ENCODE measurements around the gene FAM163A.

Gene FAM163A

DNA sequence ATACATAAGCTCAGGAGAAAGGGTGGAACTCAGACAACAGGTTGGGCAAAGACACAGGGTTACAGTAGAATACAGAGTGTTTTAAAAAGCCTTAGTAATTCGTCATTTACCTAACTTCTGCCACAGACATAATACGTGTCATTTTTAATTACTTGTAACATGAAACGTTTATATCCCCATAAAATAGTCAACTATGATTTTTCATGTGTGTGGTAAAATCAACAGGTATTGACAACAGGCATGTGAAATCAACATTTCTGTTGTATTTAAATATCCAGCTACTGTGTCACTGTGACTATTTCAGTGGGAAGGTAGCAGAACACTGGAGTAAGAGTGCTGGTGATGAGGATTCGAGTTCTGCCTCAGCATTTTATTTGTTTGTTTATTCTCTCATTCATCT, 5.7 kb downstream of the FAM163A start:
- DNase-seq (ENCODE audit: low read depth in 1 of 2, low spot score in 1 of 2): no peak

DNA sequence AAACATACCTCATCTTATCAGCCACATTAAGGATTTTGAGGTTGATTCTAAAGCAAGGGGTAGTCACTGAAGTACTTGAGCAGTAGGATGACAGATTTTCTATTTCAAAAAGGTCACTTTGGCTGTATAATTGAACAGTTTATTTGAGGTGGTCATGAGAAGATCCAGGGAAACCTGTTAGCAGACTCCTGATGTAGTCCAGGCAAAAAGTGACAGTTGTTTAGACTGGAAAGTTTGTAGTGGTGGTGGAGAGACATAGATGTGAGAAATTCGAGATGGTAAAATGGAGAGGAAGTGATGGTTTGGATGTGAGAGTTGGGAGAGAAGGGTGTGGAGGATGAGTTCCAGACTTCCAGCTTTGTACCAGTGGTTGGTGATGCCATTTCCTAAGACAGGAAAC, 7.5 kb downstream of the FAM163A start:
- DNase-seq (ENCODE audit: low read depth in 1 of 2, low spot score in 1 of 2): no peak

DNA sequence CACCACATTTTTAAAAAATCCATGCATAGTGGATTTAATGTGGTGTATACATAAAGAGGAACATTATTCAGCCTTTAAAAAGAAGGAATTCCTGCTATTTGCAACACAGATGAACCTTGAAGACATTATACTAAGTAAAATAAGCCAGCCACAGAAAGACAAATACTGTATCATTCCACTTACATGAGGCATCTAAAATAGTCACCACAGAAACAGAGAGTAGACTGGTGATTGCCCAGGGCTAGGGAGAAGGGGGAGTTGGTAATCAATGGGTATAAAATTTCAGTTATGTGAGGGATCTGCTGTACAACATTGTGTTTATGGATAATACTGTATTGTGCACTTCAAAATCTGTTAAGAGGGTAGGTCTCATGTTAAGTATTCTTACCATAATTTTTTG, 10.0 kb downstream of the FAM163A start:
- DNase-seq (ENCODE audit: low read depth in 1 of 2, low spot score in 1 of 2): no peak

DNA sequence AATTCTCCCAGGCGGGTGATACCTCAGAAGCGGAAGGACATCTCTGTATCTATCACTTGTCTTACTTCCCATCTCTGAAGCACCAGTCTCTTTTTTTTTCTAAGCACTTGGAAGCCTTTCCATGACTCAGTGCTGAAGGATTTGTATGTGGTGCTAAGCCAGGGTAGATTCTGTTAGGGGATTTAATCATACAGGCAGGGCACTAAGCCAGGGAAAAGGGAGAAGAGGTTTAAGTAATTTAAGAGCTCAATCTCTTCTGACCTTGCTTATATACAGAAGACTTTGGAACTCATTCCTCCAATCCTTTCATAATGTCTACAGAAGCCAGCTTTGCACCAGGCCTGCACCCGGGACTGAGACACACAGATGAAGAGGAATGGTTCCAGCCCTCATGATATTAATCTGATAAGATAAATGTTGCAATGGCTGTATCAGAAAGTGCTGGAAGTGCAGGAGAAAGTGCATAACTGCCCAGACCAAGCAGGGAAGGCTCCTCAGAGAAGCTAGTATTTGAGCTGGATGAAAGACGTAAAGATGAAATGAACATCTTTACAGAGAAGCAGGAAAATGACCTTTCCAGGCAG, 11.0 kb downstream of the FAM163A start:
- no peak for DNase-seq (ENCODE audit: low read depth in 1 of 2, low spot score in 1 of 2)

DNA sequence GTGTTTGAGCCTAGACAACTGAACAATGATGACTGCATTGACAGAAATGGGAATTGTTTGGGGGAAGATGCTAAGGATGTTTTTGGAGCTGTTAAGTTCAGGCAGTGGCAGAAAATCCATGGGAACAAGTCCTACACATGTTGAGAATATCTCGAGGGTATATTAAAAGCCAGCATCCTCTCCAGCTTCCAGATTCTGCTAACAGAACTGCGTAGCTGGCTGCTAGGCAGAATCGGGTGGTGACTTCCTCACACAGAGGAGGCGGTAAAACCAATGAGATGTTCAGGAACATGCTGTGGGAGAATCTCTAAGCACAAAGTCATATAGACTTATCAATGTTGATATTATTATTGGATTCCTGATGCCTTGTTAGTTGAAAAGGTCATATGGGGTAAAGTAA, 14.8 kb downstream of the FAM163A start:
- DNase-seq (ENCODE audit: low read depth in 1 of 2, low spot score in 1 of 2): no peak

DNA sequence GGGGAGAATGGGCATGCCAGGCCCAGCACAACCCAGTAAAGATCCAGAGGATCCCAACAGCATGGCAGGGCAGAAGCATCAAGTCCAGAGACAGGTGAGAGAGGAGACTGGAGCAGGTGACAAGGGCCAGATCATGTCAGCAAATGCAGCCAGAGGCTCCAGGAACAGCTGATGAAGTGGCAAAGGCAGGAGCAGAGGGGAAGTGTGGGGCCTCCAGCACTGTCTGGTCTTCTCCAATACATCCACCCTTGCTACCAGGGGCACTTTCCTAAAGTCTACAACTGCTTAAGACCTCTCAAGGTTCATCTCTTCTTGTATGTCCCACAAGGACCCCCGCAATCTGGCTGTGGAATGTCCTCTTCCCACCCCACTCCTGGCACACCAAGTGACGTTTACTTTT, 17.4 kb downstream of the FAM163A start:
- no peak for DNase-seq (ENCODE audit: low read depth in 1 of 2, low spot score in 1 of 2)

DNA sequence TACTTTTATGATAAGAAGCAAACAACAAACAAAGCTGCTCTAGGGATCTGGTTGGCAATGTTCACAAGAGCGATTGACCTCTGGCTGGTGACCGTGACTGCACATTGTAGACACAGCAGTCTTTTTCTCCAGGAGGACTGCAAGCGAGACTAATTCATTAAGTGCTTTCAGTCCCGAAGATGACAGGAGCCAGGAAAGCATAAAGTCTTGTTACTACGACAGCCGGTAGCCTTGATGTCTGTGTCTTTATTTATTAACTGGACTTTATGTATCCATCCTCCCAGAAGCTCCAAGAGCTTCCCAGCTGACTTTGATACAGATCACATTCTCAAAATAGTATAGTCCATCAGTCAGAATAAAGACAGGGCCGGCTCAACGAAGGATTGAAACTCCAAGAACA, 18.2 kb downstream of the FAM163A start:
- DNase-seq (ENCODE audit: low read depth in 1 of 2, low spot score in 1 of 2): no peak

DNA sequence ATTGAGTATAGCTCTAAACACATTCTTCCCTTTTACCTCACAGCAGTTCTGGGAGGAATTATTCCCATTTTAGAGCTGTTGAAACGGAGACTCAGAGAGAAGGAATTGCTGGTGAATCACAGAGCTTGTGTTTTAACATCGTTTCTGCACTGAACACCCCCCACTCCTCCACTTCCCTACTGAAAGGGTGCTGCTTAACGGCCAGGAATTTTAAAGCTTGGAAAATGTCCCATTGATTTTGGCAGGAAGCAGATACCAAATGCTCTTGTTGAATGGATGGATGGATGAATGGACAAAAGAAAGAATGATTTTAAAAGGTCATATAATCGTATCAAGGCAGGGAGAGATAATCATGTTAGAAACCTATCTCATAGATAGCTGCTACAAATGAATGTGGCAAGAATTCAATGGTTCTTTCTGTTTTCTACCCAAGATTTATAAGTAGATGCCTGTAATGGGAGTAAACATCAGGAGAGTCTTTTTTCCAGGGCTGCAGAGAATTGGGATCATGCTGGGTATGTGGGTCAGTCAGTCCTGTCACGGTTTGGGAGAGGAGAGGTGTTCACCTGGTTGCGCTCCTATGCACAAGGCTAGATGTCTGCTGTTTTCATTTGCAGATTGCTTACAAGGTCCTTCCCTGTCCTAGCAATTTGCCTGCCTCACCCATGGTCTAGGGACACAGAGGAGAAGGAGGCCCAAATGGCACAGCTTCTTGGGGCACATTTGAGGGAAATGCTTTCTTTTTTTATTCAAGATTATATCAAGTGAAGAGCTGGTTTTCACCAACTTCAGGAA, 19.0 kb downstream of the FAM163A start:
- DNase-seq (ENCODE audit: low read depth in 1 of 2, low spot score in 1 of 2): no peak

DNA sequence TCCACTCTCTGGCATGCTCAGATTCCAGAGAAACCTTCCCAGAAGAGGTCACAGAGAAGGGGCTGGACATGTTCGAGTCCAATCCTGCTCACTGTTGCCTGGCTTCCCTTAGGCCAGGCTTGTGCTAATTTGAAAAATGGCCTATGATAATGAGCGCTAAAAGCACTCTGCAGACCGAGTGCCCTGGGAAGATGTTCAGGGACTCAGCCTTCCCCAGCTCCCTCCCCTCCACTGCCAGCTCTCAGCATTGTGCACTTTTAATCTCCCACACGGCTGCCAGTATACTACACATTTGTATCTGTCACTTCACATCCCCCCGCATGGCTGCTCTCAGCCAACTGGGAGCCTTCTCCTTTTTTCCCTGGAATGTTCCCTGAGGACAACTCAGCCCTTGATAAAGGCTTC, 24.1 kb downstream of the FAM163A start:
- no peak for DNase-seq (ENCODE audit: low read depth in 1 of 2, low spot score in 1 of 2)

DNA sequence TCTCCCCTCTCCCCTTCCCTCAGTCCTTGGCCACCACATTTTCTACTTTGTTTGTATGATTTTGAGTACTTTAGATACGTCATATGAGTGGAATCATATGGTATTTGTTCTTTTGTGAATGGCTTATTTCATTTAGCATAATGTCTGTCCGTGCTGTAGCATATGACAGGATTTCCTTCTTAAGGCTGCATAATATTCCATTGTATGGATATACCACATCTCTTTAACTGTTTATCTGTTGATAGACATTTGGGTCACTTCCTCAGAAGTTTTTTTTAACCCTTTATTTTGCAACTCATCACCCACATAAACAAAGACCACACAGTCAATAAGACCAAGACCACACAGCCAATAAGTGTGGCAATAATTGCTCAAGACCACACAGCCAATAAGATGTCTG, 24.9 kb downstream of the FAM163A start:
- no peak for DNase-seq (ENCODE audit: low read depth in 1 of 2, low spot score in 1 of 2)

DNA sequence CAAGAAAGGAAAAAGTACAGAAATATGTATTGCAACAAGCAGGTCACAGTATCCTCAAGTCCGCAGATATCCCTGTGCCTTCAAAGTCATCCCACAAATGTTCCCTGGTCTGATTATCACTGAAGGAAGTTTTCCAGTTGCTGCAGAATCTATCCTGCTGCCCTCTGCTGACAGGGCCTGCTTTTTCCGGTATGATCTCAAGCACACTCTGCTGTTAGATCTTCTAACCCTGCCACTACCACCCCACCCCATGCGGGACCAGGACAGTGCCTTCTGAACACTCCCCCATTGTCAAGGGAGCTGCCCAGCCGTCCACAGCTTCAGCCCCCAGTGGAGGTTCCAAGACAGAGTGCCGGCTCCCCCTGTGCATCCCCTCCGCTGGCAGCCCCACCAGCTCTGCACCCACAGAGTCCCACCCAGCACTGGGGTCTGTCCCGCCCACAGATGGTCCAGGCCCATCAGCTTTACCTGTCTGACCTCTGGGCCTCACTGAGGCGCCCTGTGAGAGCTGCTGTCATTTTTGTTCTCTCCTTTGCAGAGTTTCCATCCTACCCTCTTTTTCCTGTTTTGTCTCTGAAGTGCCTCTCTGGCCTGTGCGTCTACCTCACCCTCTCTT, 27.9 kb downstream of the FAM163A start:
- no peak for DNase-seq (ENCODE audit: low read depth in 1 of 2, low spot score in 1 of 2)

DNA sequence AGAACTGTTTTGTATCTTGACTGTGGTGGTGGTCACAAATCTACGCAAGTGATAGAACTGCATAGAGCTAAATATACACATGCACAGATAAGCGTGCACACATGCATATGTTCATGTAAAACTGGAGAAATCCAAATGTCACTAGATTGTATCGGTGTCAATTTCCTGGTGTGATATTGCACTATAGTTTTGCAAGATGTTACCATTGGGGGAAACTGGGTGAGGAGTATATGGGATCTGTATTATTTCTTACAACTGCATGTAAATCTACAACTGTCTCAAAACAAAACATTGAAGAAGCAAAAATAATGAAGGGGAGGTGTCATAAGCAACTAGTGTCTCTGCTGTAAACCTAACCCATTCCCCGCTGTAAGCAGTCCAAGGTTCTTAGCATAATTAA, 30.2 kb downstream of the FAM163A start:
- DNase-seq (ENCODE audit: low read depth in 1 of 2, low spot score in 1 of 2): no peak

DNA sequence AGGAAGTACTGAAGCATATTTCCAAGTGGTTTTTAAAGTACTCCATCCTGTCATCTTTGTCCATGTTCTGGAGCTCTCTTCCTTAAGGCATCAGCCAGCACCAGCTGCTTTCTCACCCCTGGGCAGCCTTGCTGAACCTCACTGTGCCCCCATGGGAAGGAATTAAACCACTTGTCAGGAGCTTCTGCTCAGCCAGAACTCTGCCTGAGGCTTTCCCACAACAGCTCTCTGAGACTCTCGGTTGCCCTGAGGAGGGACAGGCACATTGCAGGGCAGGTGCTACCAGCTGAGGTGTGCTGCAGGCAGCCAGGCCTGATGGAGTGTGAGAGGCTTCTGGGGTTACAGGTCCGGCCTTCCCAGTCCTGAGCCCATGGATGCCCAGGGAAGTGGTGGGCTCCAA, 30.9 kb downstream of the FAM163A start:
- DNase-seq (ENCODE audit: low read depth in 1 of 2, low spot score in 1 of 2): no peak

DNA sequence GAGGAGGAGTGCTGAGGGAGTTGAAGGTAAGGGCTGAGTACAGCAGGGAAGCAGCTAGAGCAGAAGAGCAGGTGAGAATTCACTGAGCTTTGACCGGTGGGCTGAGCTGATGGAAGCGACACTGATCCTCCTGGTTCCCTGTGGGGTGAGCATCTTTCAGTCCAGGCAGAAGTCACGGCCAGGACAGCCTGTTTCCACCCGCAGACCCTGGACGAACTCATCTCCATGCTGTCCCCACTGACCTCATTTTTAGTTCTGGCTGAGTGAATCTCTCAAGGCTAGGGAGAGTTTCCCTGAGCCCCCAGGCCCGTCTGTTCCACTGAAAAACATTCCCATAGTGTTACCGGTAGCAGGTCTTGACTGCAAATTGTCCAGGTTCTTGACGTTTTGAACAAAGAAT, 31.5 kb downstream of the FAM163A start:
- no peak for DNase-seq (ENCODE audit: low read depth in 1 of 2, low spot score in 1 of 2)

DNA sequence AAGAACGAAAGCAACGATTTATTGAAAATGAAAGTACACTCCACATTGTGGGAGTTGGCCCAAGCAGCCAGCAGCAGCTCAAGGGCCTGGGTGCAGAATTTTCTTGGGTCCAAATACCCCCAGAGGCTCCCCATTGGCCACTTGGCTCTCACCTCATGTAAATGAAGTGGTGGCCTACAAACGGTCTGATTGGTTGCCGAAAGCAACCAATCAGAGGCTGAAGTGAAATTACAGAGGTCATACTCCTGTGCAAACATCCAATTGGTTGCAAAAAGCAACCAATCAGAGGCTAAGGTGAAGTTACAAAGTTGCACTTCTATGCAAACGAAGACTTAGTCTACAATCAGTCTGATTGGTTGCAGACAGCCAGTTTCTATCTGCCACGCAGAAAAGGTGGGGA, 31.9 kb downstream of the FAM163A start:
- DNase-seq (ENCODE audit: low read depth in 1 of 2, low spot score in 1 of 2): no peak

DNA sequence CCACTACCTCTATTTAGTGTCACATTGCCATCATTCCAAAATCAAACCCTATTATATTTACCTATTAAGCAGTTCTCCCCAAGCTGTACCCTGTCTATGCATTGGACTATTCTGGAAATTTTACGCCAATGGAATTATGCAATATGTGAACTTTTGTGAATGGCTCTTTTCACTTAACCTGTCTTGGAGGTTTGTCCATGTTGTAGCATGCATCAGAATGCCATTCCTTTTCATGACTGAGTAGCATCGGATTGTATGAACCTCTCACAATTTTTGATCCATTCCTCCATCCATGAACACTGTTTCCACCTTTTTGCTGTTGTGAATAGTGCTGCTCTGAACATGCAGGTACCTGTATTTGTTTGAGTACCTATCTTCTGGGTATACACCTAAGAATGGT, 33.7 kb downstream of the FAM163A start:
- no peak for DNase-seq (ENCODE audit: low read depth in 1 of 2, low spot score in 1 of 2)

DNA sequence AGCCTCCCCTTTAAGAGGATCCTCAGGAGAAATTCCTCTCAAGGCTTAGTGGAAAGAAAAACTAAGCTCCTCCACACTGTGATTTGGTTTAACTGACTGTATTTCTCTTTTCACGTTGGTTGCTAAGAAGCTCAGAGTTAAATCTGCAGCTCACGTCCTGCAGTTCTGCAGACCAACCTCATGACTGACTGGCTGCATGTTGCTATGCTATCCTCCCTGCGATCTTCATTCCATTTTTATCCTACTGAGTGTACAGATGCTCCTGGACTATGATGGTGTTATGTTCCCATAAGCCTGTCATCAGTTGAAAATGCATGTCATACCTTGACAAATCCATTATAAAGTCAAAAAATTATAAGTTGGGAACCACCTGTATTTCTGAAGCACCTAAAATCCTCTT, 34.6 kb downstream of the FAM163A start:
- no peak for DNase-seq (ENCODE audit: low read depth in 1 of 2, low spot score in 1 of 2)

DNA sequence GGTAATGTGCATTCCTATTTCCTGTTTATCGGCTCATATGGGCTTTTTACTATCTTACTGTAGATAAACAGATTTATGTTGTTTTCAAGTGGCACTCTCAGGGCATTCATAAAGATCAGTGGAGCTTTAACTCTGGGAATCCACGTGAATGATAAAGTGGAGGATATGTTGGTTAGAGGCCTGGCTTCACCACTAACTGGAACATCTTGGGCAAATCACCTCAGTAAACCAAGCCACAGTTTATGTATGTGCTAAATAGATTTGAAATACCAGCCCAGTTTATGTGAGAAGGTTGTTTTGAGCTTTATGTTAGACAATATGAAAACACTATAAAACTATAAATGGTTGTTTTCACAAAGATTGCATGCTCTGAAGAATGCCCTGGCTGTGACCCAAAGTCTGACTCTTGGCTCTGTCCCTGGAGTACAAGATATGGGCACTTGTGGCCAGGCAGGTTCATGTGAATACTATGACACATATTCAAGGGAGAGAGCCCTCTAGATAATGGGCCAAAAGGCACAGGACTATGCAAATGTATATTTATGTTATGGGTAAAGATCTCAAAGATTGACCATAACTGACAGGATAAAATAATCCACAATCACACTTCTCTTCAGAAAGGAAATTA, 36.7 kb downstream of the FAM163A start:
- no peak for DNase-seq (ENCODE audit: low read depth in 1 of 2, low spot score in 1 of 2)

DNA sequence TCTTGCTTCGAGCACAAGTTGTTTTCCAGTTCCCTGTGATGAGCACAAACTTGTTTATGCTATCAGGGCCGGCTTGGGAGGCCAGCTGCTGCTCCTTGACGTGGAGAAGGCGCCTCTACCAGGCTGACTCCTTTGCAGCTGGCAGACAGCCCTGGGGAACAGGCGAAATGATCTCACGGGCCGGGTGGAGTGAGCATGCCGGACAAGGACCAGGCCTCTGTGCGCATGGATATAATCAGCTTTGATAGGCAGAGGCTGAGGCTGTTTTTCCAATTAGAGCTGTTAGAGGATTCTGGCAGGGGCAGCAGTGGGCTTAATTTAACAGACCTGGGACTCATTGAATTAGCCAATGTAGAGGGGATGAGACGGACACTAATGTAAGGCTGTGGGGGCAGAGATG, 38.9 kb downstream of the FAM163A start:
- DNase-seq (ENCODE audit: low read depth in 1 of 2, low spot score in 1 of 2): no peak

DNA sequence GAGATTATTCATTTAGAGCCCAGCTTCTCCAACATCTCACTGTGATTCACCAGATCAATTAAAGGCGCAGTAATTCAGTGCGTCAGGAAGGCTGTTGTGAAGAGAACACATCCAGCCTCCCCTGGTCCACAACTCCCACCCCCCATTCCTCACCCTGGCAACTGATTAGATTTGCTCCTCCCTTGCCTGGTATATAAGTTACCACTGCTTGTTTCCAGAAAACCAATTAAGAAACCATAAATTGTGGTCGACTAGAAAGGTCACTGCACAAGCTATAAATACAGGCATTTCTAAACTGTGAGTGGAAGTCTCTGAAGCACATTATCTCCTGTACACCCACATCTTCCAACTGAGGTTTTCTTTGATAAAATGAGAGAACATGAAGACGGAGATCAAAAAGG, 41.9 kb downstream of the FAM163A start:
- DNase-seq (ENCODE audit: low read depth in 1 of 2, low spot score in 1 of 2): no peak

DNA sequence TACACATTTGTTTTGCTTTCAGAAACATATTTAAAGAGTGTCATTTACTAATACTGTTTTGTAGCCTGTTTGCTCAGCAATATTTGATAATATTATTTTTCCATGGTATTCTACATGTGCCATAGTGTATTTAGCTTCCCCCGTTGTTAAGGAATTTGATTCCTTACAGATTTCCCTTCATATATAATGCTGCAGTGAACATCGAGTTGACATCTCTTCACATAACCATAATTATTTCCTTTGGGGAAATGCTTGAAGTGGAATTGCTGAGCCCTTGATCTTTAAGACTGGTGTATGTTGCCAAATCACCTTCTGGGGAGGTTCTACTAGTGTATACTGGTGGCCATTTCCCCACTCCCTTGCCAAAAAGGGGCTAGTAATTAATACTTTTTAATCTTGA, 42.6 kb downstream of the FAM163A start:
- no peak for DNase-seq (ENCODE audit: low read depth in 1 of 2, low spot score in 1 of 2)
